Stimulated activated CD8-positive, alpha-beta memory T cell treated with anti-CD3 and anti-CD28 coated beads, Interleukin-4, amount 100 ng/mL, for 4 hours (primary cell): ENCODE measurements around the gene TNNC1.

Experiments used
- DNase-seq, 2 donors: peaks; one replicate each; pipeline ENCODE4 v3.0.0-alpha.2; 2020; ENCODE audit warnings: low read depth in 2 of 2, low spot score in 1 of 2

The TNNC1 gene

DNA sequence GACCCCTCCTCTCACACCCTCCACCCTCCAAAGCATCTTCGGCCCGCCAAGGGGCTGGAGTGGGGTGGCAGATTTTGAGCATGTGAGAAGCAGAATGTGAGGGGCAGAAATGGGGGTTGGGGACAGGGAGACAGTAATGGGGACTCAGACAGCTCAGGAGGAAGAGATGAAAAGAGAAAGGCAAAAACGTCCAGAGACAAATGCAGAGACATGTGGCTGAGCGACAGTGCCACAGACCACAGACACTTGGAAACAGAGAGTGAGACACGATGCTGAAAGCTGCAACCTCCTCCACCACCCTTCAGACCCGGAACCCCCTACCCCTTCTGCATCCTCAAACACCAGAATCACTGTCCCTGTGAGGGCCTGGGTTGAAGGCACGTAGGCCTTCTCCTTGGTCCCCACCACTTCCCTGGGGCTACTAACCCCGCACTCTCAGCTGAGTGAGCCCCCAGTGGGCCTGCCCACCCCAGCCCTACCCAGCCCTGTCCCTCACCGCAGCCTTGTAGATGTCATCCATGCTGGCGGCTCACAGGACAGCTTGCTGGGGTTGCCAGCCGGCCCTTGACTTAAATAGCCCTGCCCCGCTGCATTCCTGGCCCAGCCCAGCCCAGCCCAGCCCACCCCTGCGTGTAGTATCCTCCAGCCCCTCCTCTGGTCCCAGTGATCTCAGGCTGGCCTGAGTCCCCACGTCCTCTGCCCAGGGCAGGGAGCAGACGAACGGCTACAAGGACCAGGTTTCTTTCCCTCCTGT lies at the start of gene TNNC1:
Gene TNNC1 (minus strand): TSS at position 546 of the 754 bp plus-strand sequence. CDS start 26 bp downstream, at position 520.
- DNase-seq: no peak

DNA sequence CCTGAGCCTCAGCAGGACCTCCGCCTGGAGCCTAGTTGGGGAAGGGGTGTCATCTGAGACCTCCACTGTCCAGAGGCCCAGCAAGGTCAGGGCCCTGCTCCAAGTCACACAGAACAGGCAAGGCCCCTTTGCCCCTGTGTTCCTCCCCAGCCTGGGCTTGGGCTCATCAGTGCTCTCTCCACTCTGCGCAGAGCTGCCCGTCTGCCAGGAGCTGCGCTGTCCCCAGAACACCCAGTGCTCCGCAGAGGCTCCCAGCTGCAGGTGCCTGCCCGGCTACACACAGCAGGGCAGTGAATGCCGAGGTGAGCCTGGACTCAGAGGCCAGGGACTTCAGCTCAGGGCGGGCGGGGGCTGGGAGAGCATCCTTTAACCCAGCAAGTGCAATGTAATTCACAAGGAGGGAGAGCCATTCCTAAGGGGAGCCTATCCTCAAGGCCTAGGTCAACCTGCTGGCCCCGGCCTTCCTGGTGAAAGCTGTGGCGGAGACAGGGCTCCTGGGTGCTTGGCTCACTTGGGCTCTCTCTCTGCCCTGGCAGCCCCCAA lies 49.0 kb upstream of the TNNC1 start:
- no peak for DNase-seq

DNA sequence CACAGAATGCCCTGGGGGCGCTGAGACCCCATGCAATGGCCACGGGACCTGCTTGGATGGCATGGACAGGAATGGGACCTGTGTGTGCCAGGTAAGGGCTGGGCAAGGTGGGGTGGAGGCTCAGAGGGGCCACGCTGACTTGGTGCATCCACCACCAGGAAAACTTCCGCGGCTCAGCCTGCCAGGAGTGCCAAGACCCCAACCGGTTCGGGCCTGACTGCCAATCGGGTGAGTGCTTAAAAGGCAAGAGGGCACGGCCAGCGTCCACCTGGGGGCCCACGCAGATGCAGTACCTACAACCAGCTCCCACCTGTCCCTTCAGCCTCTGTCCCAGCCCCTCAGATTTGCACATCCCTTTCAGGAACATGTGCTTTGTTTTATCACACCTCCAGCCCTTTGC lies 48.2 kb upstream of the TNNC1 start:
- DNase-seq: no peak

DNA sequence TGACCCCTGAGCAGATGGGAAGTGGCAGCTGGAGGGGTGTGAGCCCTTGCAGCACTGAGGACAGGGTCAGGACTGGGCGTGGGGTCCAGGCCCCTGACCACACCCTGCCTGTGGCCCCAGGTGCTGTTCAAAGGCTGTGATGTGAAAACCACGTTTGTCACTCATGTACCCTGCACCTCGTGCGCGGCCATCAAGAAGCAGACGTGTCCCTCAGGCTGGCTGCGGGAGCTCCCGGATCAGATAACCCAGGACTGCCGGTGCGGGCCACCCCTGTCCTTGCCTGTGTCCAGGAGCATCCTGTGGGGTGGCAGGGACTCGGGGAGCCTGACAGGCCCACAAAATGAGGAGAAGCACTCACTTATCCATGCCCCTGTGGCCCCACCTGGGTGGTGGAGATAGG lies 47.2 kb upstream of the TNNC1 start:
- no peak for DNase-seq

DNA sequence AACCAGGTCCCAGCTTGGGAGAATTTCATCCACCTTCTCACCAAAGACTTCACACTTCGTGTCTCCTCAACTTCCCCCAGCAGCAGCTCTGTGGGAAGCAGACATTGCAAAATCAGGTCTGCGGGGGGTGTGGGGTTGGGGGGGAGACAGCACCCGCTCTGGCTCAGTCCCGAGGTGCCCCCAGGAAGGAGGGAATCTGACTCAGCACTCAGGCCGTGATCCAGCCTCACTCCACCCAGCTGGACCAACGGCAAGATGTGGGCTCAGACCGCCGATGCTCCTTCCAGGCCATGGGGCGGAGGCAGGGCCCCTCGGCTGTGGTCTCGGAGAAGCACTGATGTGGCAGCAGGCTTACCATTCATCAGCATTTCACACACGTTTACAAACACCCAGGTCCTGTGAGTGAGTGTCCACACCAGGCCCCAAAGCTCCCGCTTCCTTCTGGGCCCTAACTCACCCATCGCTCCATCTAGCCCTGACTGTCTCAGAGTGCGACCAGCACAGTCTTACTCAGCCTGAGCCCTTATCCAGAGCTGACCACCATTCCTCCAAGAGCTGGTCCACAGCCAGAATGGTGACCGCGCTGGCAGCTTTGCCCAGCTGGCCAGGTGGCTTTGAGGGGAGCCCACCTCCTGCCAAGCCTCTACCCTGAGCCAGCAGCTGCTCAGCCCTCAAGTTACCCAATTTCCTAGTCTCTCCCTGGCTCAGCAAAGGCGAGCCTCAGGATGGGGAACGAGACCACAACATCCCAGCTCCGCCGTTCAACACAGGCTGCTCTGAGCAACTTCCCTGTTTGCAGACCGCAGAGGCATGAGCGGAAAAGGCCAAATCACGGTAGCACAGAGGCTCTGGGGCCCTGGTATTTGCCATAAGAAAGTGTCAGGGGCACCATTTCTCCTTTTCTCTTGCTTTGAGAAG lies 44.6 kb upstream of the TNNC1 start:
- DNase-seq: no peak

DNA sequence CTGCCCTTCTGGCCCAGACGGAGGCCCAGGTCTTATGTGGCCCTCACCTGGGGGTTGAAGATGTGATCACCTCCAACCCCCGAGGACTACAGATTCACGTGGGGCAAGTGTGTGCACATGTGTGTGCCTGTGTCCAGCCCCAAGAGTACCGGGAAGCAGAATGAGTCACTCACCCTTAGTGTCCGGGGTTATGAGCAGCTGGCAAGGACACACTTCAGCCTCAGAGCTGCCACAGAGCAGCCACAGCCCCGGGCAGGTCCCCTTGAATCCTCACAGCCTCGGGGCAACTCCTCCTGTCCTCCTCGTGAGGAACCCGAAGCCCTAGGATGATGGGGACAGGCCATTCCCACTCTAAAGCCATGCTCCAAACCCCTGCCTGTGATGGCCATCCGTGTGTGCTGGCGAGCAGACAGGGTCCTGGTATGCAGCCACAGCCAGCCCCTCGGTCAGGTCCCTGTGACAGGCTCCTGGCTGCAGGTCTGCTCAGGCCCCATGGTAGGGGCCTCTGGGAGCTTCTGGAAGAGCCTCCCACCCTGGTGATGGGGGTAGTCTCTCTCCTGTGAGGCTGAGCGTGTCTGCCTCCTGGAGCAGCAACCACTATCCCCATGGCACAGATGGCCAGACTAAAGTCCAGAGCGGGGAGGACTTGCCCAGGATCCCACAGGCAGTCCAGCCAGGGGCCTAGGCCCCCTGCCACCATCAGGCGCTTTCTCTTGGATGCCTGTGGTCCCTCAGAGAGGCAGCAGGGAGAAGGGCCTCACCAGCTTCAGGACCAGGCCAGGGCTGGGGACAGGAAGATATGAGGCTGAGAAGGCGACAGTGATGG lies 42.1 kb upstream of the TNNC1 start:
- DNase-seq: no peak

DNA sequence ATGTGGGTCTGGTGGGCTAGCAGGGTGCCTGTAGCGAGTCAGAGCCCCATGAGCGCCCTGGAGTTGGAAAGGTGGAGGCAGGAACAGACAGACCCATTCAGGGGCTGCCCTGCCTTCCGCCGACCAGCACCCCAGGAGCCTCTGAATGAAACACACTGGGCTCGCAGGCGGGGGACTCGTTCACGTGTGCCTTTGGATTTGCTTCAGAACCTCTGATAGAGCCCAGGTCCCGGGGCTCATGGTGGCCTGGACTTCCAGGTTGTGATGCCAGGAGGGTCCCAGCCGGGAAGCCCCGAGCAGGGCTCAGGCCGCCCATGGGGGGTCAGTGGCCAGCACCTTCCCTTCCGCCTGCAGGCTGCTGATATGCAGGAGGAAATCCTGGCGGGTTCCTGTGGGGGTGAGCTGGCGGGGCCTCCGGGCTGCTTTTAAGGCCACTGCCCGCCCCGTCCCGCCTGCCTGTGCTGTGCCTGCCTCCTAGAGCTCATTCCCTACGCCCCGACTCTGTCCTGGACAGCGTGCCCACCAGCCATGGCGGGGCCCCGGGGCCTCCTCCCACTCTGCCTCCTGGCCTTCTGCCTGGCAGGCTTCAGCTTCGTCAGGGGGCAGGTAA lies 41.1 kb upstream of the TNNC1 start, which contains the start of gene STAB1:
Gene STAB1 (plus strand): TSS at position 453 of the 610 bp plus-strand sequence. CDS start 76 bp downstream, at position 529.
- DNase-seq: no peak

DNA sequence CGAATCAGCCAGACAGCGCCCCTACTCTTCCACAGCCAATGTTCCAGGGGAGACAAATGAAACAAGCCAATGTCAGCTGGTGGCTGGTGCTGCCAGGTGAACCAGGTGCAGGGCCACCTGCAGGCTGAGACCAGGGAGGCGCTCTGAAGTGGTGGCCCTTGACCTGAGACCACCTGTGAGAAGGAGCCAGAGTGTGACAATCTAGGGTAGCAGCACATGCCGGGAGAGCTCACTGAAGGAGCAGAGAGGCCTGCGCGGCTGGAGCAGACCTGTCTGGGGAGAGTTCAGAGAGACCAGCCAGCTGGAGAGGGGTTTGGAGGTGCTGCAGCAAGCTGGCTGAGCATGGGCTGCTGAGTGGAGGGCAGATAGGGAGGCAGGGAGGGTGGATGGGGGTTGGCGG lies 40.6 kb upstream of the TNNC1 start:
- no peak for DNase-seq

DNA sequence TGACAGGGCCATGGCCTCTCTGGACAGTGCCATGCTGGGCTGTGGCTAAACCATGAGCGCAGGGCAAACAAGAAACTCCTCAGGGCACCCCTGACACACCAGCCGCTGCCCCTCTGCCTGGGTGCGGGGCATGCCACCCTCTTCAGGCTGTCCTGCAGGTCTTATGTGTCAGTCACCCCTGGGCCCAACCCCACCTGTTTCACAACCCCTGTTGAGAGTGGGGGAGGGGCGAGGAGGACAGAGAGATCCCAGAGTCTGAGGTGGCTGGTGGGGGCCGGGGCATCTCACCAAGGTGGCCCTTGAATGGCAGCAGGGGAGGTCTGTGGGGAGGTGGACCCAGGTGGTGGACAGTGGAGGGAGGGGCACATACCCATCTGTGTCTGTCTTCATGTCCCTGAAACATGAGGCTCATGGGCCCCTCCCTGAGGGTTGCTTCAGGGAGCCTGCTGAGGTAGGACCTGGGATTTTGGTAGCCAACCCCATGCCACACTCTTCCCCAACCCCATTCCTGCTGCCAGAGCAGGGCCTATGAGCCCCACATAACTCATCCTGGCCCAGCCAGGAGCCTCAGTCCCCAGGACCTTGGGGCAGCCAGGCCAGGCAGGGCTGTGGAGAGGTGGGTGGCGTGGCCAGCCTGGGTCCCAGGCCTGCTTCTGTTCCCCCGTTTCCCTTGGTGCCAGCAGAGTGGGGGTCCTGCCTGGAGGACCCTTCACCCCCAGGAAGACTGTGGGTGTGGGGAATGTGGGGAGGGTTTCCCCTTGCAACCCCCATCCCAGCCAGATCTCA lies 39.6 kb upstream of the TNNC1 start:
- no peak for DNase-seq

DNA sequence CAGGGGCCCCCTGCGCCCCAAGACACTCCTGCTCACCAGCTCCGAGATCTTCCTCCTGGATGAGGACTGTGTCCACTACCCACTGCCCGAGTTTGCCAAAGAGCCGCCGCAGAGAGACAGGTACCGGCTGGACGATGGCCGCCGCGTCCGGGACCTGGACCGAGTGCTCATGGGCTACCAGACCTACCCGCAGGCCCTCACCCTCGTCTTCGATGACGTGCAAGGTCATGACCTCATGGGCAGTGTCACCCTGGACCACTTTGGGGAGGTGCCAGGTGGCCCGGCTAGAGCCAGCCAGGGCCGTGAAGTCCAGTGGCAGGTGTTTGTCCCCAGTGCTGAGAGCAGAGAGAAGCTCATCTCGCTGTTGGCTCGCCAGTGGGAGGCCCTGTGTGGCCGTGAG lies 38.2 kb upstream of the TNNC1 start:
- no peak for DNase-seq

DNA sequence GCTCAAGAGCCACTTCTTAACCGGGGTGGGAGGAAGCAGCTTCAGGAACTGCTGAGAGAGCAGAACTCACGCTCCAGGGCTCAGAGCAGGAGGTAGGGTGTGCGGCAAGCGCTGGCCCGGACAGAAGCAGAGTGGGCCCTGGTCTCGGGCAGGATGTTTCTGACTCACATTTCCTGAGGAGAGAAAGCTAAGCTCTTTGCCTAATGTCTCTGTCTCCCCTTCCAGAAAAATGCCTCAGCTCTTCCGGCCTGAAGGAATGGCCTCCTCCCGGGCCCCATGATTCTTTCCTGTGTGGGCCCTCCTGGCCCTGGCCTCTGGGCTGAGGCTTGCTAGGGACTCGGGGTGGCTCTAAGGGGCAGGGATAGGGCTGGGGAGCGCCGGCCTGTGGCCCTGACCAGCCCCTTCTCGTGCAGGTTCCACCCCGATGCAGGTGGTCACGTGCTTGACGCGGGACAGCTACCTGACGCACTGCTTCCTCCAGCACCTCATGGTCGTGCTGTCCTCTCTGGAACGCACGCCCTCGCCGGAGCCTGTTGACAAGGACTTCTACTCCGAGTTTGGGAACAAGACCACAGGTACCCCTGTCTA lies 37.2 kb upstream of the TNNC1 start:
- DNase-seq: no peak

DNA sequence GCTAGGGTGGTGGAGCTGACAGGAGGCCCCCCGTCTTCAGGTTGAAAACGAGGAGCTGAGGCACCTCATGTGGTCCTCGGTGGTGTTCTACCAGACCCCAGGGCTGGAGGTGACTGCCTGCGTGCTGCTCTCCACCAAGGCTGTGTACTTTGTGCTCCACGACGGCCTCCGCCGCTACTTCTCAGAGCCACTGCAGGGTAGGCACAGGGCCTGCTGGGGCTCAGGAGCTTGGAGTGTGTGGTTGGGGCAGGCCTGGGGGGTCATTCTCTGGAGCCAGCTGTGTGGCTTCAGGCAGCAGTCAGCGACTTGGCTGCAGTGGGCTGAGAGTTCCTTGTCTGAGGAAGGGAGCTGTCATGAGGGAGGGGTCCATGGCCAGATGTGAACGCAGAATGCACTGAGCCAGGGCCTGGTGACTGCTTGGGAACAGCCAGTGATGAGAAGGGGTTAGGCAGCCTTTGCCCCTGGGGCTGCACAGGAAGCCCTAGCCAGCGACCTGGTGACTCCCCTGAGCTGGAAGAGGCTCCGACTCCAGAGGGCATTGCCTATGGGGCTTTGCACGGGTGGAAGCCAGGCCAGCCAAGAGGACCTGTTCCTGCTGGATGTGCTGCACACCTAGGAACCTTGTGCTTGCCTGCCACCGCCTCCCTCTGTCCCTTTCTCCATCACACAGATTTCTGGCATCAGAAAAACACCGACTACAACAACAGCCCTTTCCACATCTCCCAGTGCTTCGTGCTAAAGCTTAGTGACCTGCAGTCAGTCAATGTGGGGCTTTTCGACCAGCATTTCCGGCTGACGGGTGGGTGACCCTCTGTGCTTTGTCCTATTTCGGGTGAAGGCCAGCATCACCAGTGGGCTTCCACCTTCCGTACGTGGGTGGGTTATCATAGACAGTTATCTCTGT lies 36.4 kb upstream of the TNNC1 start:
- DNase-seq: no peak

DNA sequence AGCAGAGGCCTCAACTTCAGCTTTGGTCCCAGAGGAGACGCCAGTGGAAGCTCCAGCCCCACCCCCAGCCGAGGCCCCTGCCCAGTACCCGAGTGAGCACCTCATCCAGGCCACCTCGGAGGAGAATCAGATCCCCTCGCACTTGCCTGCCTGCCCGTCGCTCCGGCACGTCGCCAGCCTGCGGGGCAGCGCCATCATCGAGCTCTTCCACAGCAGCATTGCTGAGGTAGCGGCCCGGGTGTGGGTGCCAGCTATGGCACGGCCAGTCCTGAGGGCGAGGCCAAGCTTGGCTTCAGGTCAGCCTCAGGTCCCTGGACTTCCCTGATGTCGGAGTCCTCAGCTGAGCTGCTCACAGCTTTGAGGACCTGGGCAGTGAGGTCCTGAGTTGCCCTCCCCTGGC lies 35.6 kb upstream of the TNNC1 start:
- no peak for DNase-seq

DNA sequence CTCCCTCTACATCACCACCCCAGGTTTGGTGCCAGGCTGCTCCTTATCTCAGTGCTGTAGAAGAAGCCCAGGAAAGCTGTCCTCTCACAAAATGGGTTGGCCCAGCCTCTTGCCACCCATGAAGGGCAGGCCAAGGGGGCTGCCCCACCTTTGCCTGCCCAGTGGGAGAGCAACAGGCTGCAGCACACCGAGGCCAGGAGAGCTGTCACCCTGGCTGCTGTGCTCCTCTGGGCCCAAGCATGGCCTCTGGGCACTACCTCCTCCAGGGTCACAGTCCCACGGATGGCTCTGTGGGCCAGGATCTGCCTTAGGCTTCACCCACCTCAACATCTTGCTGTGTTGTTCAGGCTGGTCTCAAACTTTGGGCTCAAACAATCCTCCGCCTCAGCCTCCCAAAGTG lies 34.9 kb upstream of the TNNC1 start:
- no peak for DNase-seq

DNA sequence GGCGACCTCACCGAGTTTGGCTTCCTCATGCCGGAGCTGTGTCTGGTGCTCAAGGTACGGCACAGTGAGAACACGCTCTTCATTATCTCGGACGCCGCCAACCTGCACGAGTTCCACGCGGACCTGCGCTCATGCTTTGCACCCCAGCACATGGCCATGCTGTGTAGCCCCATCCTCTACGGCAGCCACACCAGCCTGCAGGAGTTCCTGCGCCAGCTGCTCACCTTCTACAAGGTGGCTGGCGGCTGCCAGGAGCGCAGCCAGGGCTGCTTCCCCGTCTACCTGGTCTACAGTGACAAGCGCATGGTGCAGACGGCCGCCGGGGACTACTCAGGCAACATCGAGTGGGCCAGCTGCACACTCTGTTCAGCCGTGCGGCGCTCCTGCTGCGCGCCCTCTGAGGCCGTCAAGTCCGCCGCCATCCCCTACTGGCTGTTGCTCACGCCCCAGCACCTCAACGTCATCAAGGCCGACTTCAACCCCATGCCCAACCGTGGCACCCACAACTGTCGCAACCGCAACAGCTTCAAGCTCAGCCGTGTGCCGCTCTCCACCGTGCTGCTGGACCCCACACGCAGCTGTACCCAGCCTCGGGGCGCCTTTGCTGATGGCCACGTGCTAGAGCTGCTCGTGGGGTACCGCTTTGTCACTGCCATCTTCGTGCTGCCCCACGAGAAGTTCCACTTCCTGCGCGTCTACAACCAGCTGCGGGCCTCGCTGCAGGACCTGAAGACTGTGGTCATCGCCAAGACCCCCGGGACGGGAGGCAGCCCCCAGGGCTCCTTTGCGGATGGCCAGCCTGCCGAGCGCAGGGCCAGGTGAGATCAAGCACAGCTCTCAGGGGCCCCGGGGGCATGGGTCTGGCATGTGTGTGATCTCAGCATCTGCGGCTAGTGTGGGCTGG lies 34.2 kb upstream of the TNNC1 start:
- no peak for DNase-seq

DNA sequence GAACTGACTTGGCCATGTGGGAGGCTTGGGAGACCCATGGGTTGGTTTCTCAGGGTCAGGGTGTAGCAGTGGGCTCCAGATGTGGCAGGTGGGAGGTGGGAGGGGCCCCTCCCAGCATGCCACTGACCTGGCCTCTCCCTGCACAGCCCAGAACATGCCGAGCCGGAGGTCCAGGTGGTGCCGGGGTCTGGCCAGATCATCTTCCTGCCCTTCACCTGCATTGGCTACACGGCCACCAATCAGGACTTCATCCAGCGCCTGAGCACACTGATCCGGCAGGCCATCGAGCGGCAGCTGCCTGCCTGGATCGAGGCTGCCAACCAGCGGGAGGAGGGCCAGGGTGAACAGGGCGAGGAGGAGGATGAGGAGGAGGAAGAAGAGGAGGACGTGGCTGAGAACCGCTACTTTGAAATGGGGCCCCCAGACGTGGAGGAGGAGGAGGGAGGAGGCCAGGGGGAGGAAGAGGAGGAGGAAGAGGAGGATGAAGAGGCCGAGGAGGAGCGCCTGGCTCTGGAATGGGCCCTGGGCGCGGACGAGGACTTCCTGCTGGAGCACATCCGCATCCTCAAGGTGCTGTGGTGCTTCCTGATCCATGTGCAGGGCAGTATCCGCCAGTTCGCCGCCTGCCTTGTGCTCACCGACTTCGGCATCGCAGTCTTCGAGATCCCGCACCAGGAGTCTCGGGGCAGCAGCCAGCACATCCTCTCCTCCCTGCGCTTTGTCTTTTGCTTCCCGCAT lies 33.4 kb upstream of the TNNC1 start:
- DNase-seq: no peak
